Gastroesophageal sphincter (tissue), 4 donors: ENCODE measurements around the gene RBM28. TPM values are rescaled to one million over a fixed set of nuclear protein-coding genes. Genes with fewer than 3 reads are reported as not detected.

ENCODE experiments used
- ATAC-seq: fragments of 150-250 bp; one replicate; pipeline ENCODE4 v1.9.1; 2016; ENCODE audit warnings: mild to moderate bottlenecking, moderate library complexity
- H3K27ac ChIP-seq, 4 donors: fragments of 200-600 bp; sonication (generic) in 3 of 4; 1 replicate in 3 of 4; 2 replicates in 1 of 4; pipeline ENCODE4 v1.5.1; 2016 to 2019
- H3K27me3 ChIP-seq: fragments of 200-600 bp; sonication (generic); one replicate; pipeline ENCODE4 v1.5.1; 2019
- H3K36me3 ChIP-seq, 2 donors: fragments of 200-600 bp; sonication (generic); one replicate each; pipeline ENCODE4 v1.5.1; 2019; ENCODE audit warnings: control low read depth in 1 of 2
- H3K4me1 ChIP-seq, 3 donors: fragments of 200-600 bp; sonication (generic); 1 replicate in 2 of 3; 2 replicates in 1 of 3; pipeline ENCODE4 v1.5.1; 2016 to 2019; ENCODE audit warnings: control low read depth in 2 of 3
- H3K4me3 ChIP-seq, 2 donors: fragments of 200-600 bp; sonication (generic); one replicate each; pipeline ENCODE4 v1.5.1; 2019; ENCODE audit warnings: mild to moderate bottlenecking in 1 of 2, moderate library complexity in 1 of 2
- H3K9me3 ChIP-seq, 3 donors: fragments of 200-600 bp; sonication (generic); one replicate each; pipeline ENCODE4 v1.5.1; 2017 to 2019; ENCODE audit warnings: control low read depth in 2 of 3
- EP300 ChIP-seq: sonication (generic); formaldehyde crosslinking; IDR thresholded peaks from one replicate; pipeline ENCODE4 v1.6.1; 2017; ENCODE audit warnings: antibody characterized with exemption, mild to moderate bottlenecking
- POLR2A ChIP-seq, 2 donors: fragments of 450-650 bp; IDR thresholded peaks; one replicate each; pipeline ENCODE4 v1.6.1; 2017; ENCODE audit warnings: antibody characterized with exemption in 2 of 2, mild to moderate bottlenecking in 2 of 2, moderate library complexity in 1 of 2
- POLR2AphosphoS5 ChIP-seq: sonication (generic); formaldehyde crosslinking; IDR thresholded peaks from one replicate; pipeline ENCODE4 v1.6.1; 2017; ENCODE audit warnings: antibody characterized with exemption
- WGBS, 2 donors: methylation state at CpG; one replicate each; pipeline ENCODE4 v1.1.5; 2018; ENCODE audit warnings: low coverage in 1 of 2; 5-methylcytosine and 5-hydroxymethylcytosine counted together
- total RNA-seq, 4 donors: library from RNA; depleted of rRNA; stranded (reverse); fragments of >200 nt; gene quantifications; one replicate each; pipeline ENCODE4 v1.1.0, GENCODE V29; 2016
- TF ChIP-seq, protein P1 (sequence below), 4 experiments: fragments of 200-600 bp in 2 of 4; fragments of 450-650 bp in 2 of 4; sonication (generic) in 1 of 4; IDR thresholded peaks; one replicate each; pipeline ENCODE4 v1.5.1; 2017 to 2019; ENCODE audit warnings: antibody characterized with exemption in 4 of 4, mild to moderate bottlenecking in 2 of 4, moderate library complexity in 2 of 4

The RBM28 gene
- total RNA-seq, 4 donors from 2014 or later, result 12.7 to 27.1 (median 19.5) TPM

DNA sequence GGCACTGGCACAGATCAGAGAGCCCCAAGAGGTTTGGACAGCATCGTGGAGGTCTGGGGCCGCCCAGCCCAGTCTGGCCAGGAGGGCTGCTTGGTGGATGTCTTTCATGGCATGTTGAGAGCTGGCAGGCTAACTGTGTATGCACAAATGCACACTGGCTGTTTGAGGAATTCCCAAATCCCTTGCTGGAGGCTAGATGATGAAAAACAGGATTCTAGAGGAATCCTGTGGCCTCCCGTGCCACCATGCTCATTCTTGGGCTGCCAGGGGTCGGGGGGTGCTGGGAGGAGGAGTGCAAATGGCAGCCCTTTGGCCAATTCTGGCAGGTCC is 76.1 kb downstream of the RBM28 start:
- peak; percentile 6 for ATAC-seq
- 0 to 33% methylated on average over 1 to 3 of the region's 4 CpGs for WGBS, 2 donors
- peaks cover 36% of the 10 kb centered on the region for H3K27me3 ChIP-seq
- H3K4me1 ChIP-seq, result peaks cover 0 to 36% (median 6%) of the 10 kb centered on the region in 3 donors
- H3K9me3 ChIP-seq, result no peaks in the 10 kb centered on the region
- peak overlapping the region in 1 of 2 donors; percentile 32 for H3K4me3 ChIP-seq
- no peaks in the 10 kb centered on the region for H3K36me3 ChIP-seq
- TF ChIP-seq POLR2AphosphoS5, result no peak
- no peak for TF ChIP-seq POLR2A (IDR thresholded peaks at IDR 0.05)
- no peak for TF ChIP-seq EP300
- TF ChIP-seq, protein P1, sequence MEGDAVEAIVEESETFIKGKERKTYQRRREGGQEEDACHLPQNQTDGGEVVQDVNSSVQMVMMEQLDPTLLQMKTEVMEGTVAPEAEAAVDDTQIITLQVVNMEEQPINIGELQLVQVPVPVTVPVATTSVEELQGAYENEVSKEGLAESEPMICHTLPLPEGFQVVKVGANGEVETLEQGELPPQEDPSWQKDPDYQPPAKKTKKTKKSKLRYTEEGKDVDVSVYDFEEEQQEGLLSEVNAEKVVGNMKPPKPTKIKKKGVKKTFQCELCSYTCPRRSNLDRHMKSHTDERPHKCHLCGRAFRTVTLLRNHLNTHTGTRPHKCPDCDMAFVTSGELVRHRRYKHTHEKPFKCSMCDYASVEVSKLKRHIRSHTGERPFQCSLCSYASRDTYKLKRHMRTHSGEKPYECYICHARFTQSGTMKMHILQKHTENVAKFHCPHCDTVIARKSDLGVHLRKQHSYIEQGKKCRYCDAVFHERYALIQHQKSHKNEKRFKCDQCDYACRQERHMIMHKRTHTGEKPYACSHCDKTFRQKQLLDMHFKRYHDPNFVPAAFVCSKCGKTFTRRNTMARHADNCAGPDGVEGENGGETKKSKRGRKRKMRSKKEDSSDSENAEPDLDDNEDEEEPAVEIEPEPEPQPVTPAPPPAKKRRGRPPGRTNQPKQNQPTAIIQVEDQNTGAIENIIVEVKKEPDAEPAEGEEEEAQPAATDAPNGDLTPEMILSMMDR (IDR thresholded peaks at IDR 0.05), result no peak
- peak overlapping the region in 2 of 4 donors; percentile 51 to 53 for H3K27ac ChIP-seq

GRCh38 chr7:128266883-128267594 is 76.7 kb downstream of the RBM28 start:
- peak overlapping the region in 2 of 4 donors; percentile 51 to 53 for H3K27ac ChIP-seq
- peak; percentile 45 for ATAC-seq
- H3K27me3 ChIP-seq, result peaks cover 32% of the 10 kb centered on the region
- WGBS, 2 donors, result 4 to 9% methylated on average over 11 to 13 of the region's 16 CpGs
- no peaks in the 10 kb centered on the region for H3K36me3 ChIP-seq
- no peak for TF ChIP-seq POLR2AphosphoS5
- TF ChIP-seq EP300, result no peak
- no peak for TF ChIP-seq POLR2A (IDR thresholded peaks at IDR 0.05)
- TF ChIP-seq, protein P1 (IDR thresholded peaks at IDR 0.05), result no peak
- no peaks in the 10 kb centered on the region for H3K9me3 ChIP-seq
- H3K4me3 ChIP-seq, result peak overlapping the region in 1 of 2 donors; percentile 32
- peaks cover 0 to 33% (median 6%) of the 10 kb centered on the region in 3 donors for H3K4me1 ChIP-seq

DNA sequence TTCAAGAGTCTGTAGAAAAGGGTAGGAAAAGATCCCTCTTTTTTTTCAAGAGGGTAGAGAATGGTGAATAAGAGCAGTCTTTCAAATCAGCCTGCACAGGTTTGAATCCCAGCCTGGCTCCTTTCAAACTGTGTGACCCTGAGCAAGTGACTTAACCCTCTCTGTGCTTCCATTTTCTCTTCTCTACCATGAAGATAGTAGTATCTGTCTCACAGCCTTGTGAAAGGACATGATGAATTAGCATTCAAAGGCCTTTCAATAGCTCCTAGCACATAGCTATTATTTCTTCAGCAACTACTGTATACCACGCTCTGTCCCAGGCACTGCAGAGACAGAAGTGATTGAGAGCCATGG is 77.2 kb downstream of the RBM28 start:
- H3K4me3 ChIP-seq, result peak overlapping the region in 1 of 2 donors; percentile 32
- no peaks in the 10 kb centered on the region for H3K9me3 ChIP-seq
- H3K36me3 ChIP-seq, result no peaks in the 10 kb centered on the region
- 40 to 50% methylated on average over 1 of the region's 1 CpG for whole genome bisulfite sequencing, 2 donors
- no peak for TF ChIP-seq EP300
- TF ChIP-seq, protein P1 (IDR thresholded peaks at IDR 0.05), result no peak
- no peak for TF ChIP-seq POLR2A (IDR thresholded peaks at IDR 0.05)
- no peak for TF ChIP-seq POLR2AphosphoS5
- H3K4me1 ChIP-seq, result peaks cover 0 to 28% (median 4%) of the 10 kb centered on the region in 3 donors
- H3K27me3 ChIP-seq, result peaks cover 32% of the 10 kb centered on the region
- ATAC-seq, result no peak
- peak overlapping the region in 2 of 4 donors; percentile 51 to 53 for H3K27ac ChIP-seq

- TF ChIP-seq, protein P1 (IDR thresholded peaks at IDR 0.05), result no peak
- TF ChIP-seq EP300 (no peak), POLR2AphosphoS5 (no peak), POLR2A (IDR thresholded peaks at IDR 0.05) (no peak)
- 38 to 52% methylated on average over 4 to 5 of the region's 5 CpGs for WGBS, 2 donors
- no peak overlapping the region for H3K4me3 ChIP-seq
- no peak for ATAC-seq
- H3K9me3 ChIP-seq, result no peaks in the 10 kb centered on the region
- H3K27me3 ChIP-seq, result peaks cover 31% of the 10 kb centered on the region
- no peak overlapping the region for H3K27ac ChIP-seq
- no peaks in the 10 kb centered on the region for H3K36me3 ChIP-seq
- peaks cover 0 to 22% (median 0%) of the 10 kb centered on the region in 3 donors for H3K4me1 ChIP-seq
Observed at GRCh38 chr7:128265906-128266300, 77.8 kb downstream of the RBM28 start.
